ENCODE measurements around the gene NTSR1.

NTSR1 gene

GRCh38 chr20:62772619-62772989 lies 64.0 kb downstream of the NTSR1 start:
- Histone ChIP-seq H3K27me3 (ENCODE audit: insufficient read depth, poor library complexity, severe bottlenecking) (no peaks in the 10 kb centered on the region), H3K27ac (replicated peaks) (no peak overlapping the region), H3K4me3 (replicated peaks; ENCODE audit: insufficient read depth, low read length) (no peak overlapping the region)
- no peak for TF ChIP-seq SPI1 (IDR thresholded peaks at IDR 0.05; ENCODE audit: borderline replicate concordance, low read depth)
- TF ChIP-seq GABPA (IDR thresholded peaks at IDR 0.05; ENCODE audit: low read depth): no peak
- TF ChIP-seq CTCF (IDR thresholded peaks at IDR 0.05; ENCODE audit: insufficient read depth, low read length): no peak
- no peak for TF ChIP-seq POLR2AphosphoS5 (IDR thresholded peaks at IDR 0.05; ENCODE audit: low read depth)
- DNase-seq (ENCODE audit: low read depth in 1 of 2, low spot score in 1 of 2): no peak

- DNase-seq (ENCODE audit: low read depth in 1 of 2, low spot score in 1 of 2): peak in 1 of 2 experiments; percentile 14
- no peak overlapping the region for H3K4me3 ChIP-seq (replicated peaks; ENCODE audit: insufficient read depth, low read length)
- H3K27me3 ChIP-seq (ENCODE audit: insufficient read depth, poor library complexity, severe bottlenecking): no peaks in the 10 kb centered on the region
- H3K27ac ChIP-seq (replicated peaks): no peak overlapping the region
- no peak for TF ChIP-seq GABPA (IDR thresholded peaks at IDR 0.05; ENCODE audit: low read depth)
- TF ChIP-seq POLR2AphosphoS5 (IDR thresholded peaks at IDR 0.05; ENCODE audit: low read depth): no peak
- no peak for TF ChIP-seq CTCF (IDR thresholded peaks at IDR 0.05; ENCODE audit: insufficient read depth, low read length)
- TF ChIP-seq SPI1 (IDR thresholded peaks at IDR 0.05; ENCODE audit: borderline replicate concordance, low read depth): no peak
- TF ChIP-seq REST (IDR thresholded peaks at IDR 0.05; ENCODE audit: insufficient replicate concordance, low read depth): no peak
These were observed 64.6 kb downstream of the NTSR1 start for GRCh38 chr20:62772990-62773844.

- Histone ChIP-seq H3K27me3 (ENCODE audit: insufficient read depth, poor library complexity, severe bottlenecking) (no peaks in the 10 kb centered on the region), H3K27ac (replicated peaks) (no peak overlapping the region), H3K4me3 (replicated peaks; ENCODE audit: insufficient read depth, low read length) (no peak overlapping the region)
- no peak for TF ChIP-seq CTCF (IDR thresholded peaks at IDR 0.05; ENCODE audit: insufficient read depth, low read length)
- TF ChIP-seq POLR2AphosphoS5 (IDR thresholded peaks at IDR 0.05; ENCODE audit: low read depth): no peak
- TF ChIP-seq SPI1 (IDR thresholded peaks at IDR 0.05; ENCODE audit: borderline replicate concordance, low read depth): no peak
- TF ChIP-seq REST (IDR thresholded peaks at IDR 0.05; ENCODE audit: insufficient replicate concordance, low read depth): no peak
- TF ChIP-seq GABPA (IDR thresholded peaks at IDR 0.05; ENCODE audit: low read depth): no peak
- DNase-seq (ENCODE audit: low read depth in 1 of 2, low spot score in 1 of 2): no peak
These were observed 65.4 kb downstream of the NTSR1 start for GRCh38 chr20:62773845-62774714.
